ENCODE measurements around the gene SORCS2. TPM values are rescaled to one million over a fixed set of nuclear protein-coding genes. Genes with fewer than 3 reads are reported as not detected.

Gene SORCS2
- total and polyA plus RNA-seq, 12 donors, result 0.25 to 5.4 (median 2.2) TPM

GRCh38 chr4:7773401-7774180 is 581.3 kb downstream of the SORCS2 start:
- DNase-seq (no peak), ATAC-seq (no peak)
- intact Hi-C loops (cut with DNase I), result loop anchor here in 1 of 10 donors (10.0 kb wide), 1 partner anchor 211 kb away; no protein-coding TSS in a partner anchor
- H3K4me3 ChIP-seq, result no peak overlapping the region
- peaks cover 0 to 92% (median 11%) of the 10 kb centered on the region in 9 donors for H3K36me3 ChIP-seq
- H3K9me3 ChIP-seq, result no peaks in the 10 kb centered on the region
- TF ChIP-seq, protein P1, sequence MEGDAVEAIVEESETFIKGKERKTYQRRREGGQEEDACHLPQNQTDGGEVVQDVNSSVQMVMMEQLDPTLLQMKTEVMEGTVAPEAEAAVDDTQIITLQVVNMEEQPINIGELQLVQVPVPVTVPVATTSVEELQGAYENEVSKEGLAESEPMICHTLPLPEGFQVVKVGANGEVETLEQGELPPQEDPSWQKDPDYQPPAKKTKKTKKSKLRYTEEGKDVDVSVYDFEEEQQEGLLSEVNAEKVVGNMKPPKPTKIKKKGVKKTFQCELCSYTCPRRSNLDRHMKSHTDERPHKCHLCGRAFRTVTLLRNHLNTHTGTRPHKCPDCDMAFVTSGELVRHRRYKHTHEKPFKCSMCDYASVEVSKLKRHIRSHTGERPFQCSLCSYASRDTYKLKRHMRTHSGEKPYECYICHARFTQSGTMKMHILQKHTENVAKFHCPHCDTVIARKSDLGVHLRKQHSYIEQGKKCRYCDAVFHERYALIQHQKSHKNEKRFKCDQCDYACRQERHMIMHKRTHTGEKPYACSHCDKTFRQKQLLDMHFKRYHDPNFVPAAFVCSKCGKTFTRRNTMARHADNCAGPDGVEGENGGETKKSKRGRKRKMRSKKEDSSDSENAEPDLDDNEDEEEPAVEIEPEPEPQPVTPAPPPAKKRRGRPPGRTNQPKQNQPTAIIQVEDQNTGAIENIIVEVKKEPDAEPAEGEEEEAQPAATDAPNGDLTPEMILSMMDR (IDR thresholded peaks at IDR 0.05), result no peak
- peaks cover 0 to 18% (median 3%) of the 10 kb centered on the region in 9 donors for H3K4me1 ChIP-seq
- no peaks in the 10 kb centered on the region for H3K27me3 ChIP-seq
- 93 to 96% methylated on average over 24 of the region's 24 CpGs for WGBS, 2 donors
- H3K27ac ChIP-seq, result peak overlapping the region in 1 of 10 donors; percentile 39

- DNase-seq (no peak), ATAC-seq (no peak)
- peaks cover 0 to 85% (median 11%) of the 10 kb centered on the region in 9 donors for H3K36me3 ChIP-seq
- TF ChIP-seq, protein P1 (IDR thresholded peaks at IDR 0.05), result no peak
- H3K27me3 ChIP-seq, result no peaks in the 10 kb centered on the region
- no peak overlapping the region for H3K4me3 ChIP-seq
- intact Hi-C loops (cut with DNase I), result loop anchor here in 1 of 10 donors (10.0 kb wide), 1 partner anchor 210 kb away; no protein-coding TSS in a partner anchor
- H3K4me1 ChIP-seq, result peaks cover 0 to 26% (median 7%) of the 10 kb centered on the region in 9 donors
- H3K9me3 ChIP-seq, result no peaks in the 10 kb centered on the region
- 95% methylated on average over 22 of the region's 22 CpGs for WGBS, 2 donors
- no peak overlapping the region for H3K27ac ChIP-seq
Observed at GRCh38 chr4:7774301-7775294, 582.3 kb downstream of the SORCS2 start.

DNA sequence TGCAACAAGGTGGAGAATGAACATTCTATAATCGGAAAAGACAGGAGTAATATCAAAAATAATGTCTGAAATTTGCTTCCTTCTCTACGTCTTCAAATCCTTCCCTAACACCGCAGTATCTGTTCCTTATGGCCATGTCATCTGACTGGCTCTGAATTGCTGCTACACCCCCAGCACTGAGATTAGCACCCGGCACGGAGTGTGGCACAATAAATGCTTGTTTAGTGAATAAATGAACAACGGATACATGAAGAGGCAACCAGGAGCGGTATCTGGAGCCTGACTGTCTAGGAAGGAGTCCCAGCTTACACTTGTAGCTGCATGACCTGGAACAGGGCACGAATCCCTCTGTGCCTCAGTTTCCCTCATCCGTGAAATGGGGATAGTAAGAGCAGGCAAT is 583.1 kb downstream of the SORCS2 start:
- H3K4me3 ChIP-seq, result no peak overlapping the region
- 87 to 94% methylated on average over 9 of the region's 9 CpGs for WGBS, 2 donors
- intact Hi-C loops (cut with DNase I), result loop anchor here in 1 of 10 donors (10.0 kb wide), 1 partner anchor 209 kb away; no protein-coding TSS in a partner anchor
- H3K36me3 ChIP-seq, result peaks cover 0 to 80% (median 11%) of the 10 kb centered on the region in 9 donors
- no peaks in the 10 kb centered on the region for H3K27me3 ChIP-seq
- H3K27ac ChIP-seq, result no peak overlapping the region
- no peaks in the 10 kb centered on the region for H3K9me3 ChIP-seq
- DNase-seq (no peak), ATAC-seq (no peak)
- TF ChIP-seq, protein P1 (IDR thresholded peaks at IDR 0.05), result no peak
- peaks cover 0 to 29% (median 13%) of the 10 kb centered on the region in 9 donors for H3K4me1 ChIP-seq
